OCI-LY3 (cell line): ENCODE data around the gene ARFRP1.

Experiments
- CTCF ChIP-seq: fragments of 200-600, 300-600 bp; sonication (generic); IDR thresholded peaks from 2 replicates; pipeline ENCODE4 v1.5.1; 2014; ENCODE audit warnings: antibody characterized with exemption, low read length, low read depth
- EZH2phosphoT487 ChIP-seq: fragments of 200-600 bp; shearing (Covaris generic); IDR thresholded peaks from 2 replicates; pipeline ENCODE4 v1.6.1; 2018; ENCODE audit warnings: antibody characterized with exemption, mixed run types, low read depth

DNA sequence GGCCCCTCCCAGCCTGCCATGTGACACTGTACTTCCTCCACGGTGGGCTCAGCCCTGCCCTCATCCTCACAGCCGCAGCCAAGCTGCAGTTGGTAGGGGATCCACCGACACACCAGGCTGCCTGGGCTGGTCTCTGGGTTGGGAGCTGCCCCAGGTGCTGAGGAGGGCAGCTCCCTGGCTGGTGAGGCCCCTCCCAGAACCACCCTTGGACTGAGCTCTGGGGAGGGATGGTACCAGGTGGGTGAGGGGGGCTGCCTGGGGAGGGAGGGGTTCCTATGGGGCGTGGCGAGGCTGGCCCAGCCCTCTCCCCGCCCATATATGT lies 11.5 kb downstream of the ARFRP1 start:
- TF ChIP-seq CTCF (no peak), EZH2phosphoT487 (no peak)
